Panc1 (cell line): ENCODE measurements around the gene SORCS1. TPM values are rescaled to one million over a fixed set of nuclear protein-coding genes. Genes with fewer than 3 reads are reported as not detected.

Source experiments
- ATAC-seq: fragments of 200-7000 bp; cut with Tn5 transposase; 2 replicates; pipeline ENCODE4 v1.9.1; 2020; ENCODE audit warnings: mild to moderate bottlenecking, moderate library complexity
- BruUV-seq: library from RNA; stranded (reverse); fragments of 400-500 nt; replicated peaks from 2 replicates; lab custom pipeline; 2021; lab: Mats Ljungman, UMichigan
- CTCF ChIA-PET: fragments of 300-600 bp; sonication (Branson Sonifier 250); formaldehyde crosslinking; loops from one replicate; lab custom pipeline; 2022; ENCODE audit warnings: antibody characterized with exemption; lab: Charles Lee
- POLR2A ChIA-PET: fragments of 300-600 bp; sonication (Branson Sonifier 250); formaldehyde crosslinking; loops from one replicate; lab custom pipeline; 2022; ENCODE audit warnings: antibody characterized with exemption; lab: Charles Lee
- DNase-seq: peaks from one replicate; pipeline ENCODE4 v3.0.0-alpha.2; 2010; ENCODE audit warnings: low read depth, low spot score
- H3K27ac ChIP-seq: 2 replicates; pipeline ENCODE4 v1.5.1; 2011; ENCODE audit warnings: mild to moderate bottlenecking, low read length, inconsistent platforms
- H3K27me3 ChIP-seq: fragments of 200-500 bp; sonication (Bioruptor generic); 2 replicates; pipeline ENCODE4 v1.6.0; 2014; ENCODE audit warnings: low read length, inconsistent platforms; ENCODE audit not compliant: control insufficient read depth, insufficient read depth
- H3K36me3 ChIP-seq: fragments of 200-500 bp; sonication (Bioruptor generic); 2 replicates; pipeline ENCODE4 v1.5.1; 2014; ENCODE audit warnings: inconsistent platforms, mild to moderate bottlenecking, low read length, moderate library complexity; ENCODE audit not compliant: control insufficient read depth, insufficient read depth
- H3K4me1 ChIP-seq: 2 replicates; pipeline ENCODE4 v1.5.1; 2011; ENCODE audit warnings: inconsistent platforms, mild to moderate bottlenecking, low read length, moderate library complexity; ENCODE audit not compliant: control insufficient read depth, insufficient read depth
- H3K4me3 ChIP-seq, 2 experiments: 2 replicates each; pipeline ENCODE4 v1.5.1; 2011 to 2012; ENCODE audit warnings: low read depth in 2 of 2, low read length in 2 of 2, mild to moderate bottlenecking in 2 of 2, inconsistent platforms in 1 of 2, moderate library complexity in 1 of 2
- H3K9me3 ChIP-seq: fragments of 200-500 bp; sonication (Bioruptor generic); 2 replicates; pipeline ENCODE4 v1.5.1; 2014; ENCODE audit warnings: low read depth, mild to moderate bottlenecking, inconsistent platforms, low read length, moderate library complexity; ENCODE audit not compliant: control insufficient read depth, insufficient read depth
- POLR2AphosphoS5 ChIP-seq: IDR thresholded peaks from 2 replicates; pipeline ENCODE4 v1.6.1; 2012; ENCODE audit warnings: mild to moderate bottlenecking, low read depth, low read length, moderate library complexity
- SIN3A ChIP-seq: IDR thresholded peaks from 2 replicates; pipeline ENCODE4 v1.6.1; 2012; ENCODE audit warnings: low read depth, mild to moderate bottlenecking, low read length, moderate library complexity, borderline replicate concordance; ENCODE audit not compliant: insufficient read depth
- TCF7L2 ChIP-seq: IDR thresholded peaks from 2 replicates; pipeline ENCODE4 v1.6.1; 2011; ENCODE audit warnings: mild to moderate bottlenecking, low read depth, low read length, inconsistent platforms
- in situ Hi-C: cut with HindIII; loops from 2 replicates; pipeline ENCODE4 v1.10.0; 2016; ENCODE audit warnings: low sequenced_read_pairs, low pct_unique_long_range_greater_than_20kb
- intact Hi-C: fragments of 100-400 bp; cut with micrococcal nuclease; formaldehyde crosslinking; loops from one replicate; pipeline ENCODE4 v1.10.0; 2022; ENCODE audit not compliant: unreplicated experiment
- total RNA-seq: library from RNA; stranded (reverse); gene quantifications from one replicate; pipeline ENCODE4 v1.2.1, GENCODE V29; 2021; ENCODE audit not compliant: unreplicated experiment
- TF ChIP-seq, protein P1 (sequence below): fragments of 450-650 bp; IDR thresholded peaks from 2 replicates; pipeline ENCODE4 v1.5.1; 2017; ENCODE audit warnings: mild to moderate bottlenecking
- TF ChIP-seq, protein P2 (sequence below), 2 experiments: IDR thresholded peaks; 2 replicates each; pipeline ENCODE4 v1.6.1; 2011 to 2012; ENCODE audit warnings: low read depth in 2 of 2, control low read depth in 1 of 2, low read length in 1 of 2, mild to moderate bottlenecking in 1 of 2, moderate library complexity in 1 of 2; ENCODE audit not compliant: insufficient read depth in 1 of 2

The SORCS1 gene
- total RNA-seq, 1 experiment from 2014 or later, result not detected

GRCh38 chr10:106547047-106547635 is 617.4 kb downstream of the SORCS1 start:
- no TSS peak for BruUV-seq
- POLR2A ChIA-PET, result no interaction called here
- no peaks in the 10 kb centered on the region for H3K9me3 ChIP-seq

GRCh38 chr10:106542461-106542860 is 622.0 kb downstream of the SORCS1 start:
- intact Hi-C loops (no loop called here), in situ Hi-C loops (no loop called here)
- no peak for ATAC-seq
- H3K36me3 ChIP-seq, result no peaks in the 10 kb centered on the region
- no peaks in the 10 kb centered on the region for H3K4me1 ChIP-seq
- CTCF ChIA-PET, result no interaction called here
- DNase-seq, result no peak
- TF ChIP-seq POLR2AphosphoS5 (no peak), TCF7L2 (no peak), SIN3A (no peak)
- TF ChIP-seq, protein P1, sequence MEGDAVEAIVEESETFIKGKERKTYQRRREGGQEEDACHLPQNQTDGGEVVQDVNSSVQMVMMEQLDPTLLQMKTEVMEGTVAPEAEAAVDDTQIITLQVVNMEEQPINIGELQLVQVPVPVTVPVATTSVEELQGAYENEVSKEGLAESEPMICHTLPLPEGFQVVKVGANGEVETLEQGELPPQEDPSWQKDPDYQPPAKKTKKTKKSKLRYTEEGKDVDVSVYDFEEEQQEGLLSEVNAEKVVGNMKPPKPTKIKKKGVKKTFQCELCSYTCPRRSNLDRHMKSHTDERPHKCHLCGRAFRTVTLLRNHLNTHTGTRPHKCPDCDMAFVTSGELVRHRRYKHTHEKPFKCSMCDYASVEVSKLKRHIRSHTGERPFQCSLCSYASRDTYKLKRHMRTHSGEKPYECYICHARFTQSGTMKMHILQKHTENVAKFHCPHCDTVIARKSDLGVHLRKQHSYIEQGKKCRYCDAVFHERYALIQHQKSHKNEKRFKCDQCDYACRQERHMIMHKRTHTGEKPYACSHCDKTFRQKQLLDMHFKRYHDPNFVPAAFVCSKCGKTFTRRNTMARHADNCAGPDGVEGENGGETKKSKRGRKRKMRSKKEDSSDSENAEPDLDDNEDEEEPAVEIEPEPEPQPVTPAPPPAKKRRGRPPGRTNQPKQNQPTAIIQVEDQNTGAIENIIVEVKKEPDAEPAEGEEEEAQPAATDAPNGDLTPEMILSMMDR, result no peak
- TF ChIP-seq, protein P2, sequence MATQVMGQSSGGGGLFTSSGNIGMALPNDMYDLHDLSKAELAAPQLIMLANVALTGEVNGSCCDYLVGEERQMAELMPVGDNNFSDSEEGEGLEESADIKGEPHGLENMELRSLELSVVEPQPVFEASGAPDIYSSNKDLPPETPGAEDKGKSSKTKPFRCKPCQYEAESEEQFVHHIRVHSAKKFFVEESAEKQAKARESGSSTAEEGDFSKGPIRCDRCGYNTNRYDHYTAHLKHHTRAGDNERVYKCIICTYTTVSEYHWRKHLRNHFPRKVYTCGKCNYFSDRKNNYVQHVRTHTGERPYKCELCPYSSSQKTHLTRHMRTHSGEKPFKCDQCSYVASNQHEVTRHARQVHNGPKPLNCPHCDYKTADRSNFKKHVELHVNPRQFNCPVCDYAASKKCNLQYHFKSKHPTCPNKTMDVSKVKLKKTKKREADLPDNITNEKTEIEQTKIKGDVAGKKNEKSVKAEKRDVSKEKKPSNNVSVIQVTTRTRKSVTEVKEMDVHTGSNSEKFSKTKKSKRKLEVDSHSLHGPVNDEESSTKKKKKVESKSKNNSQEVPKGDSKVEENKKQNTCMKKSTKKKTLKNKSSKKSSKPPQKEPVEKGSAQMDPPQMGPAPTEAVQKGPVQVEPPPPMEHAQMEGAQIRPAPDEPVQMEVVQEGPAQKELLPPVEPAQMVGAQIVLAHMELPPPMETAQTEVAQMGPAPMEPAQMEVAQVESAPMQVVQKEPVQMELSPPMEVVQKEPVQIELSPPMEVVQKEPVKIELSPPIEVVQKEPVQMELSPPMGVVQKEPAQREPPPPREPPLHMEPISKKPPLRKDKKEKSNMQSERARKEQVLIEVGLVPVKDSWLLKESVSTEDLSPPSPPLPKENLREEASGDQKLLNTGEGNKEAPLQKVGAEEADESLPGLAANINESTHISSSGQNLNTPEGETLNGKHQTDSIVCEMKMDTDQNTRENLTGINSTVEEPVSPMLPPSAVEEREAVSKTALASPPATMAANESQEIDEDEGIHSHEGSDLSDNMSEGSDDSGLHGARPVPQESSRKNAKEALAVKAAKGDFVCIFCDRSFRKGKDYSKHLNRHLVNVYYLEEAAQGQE (IDR thresholded peaks at IDR 0.05; ENCODE audit: insufficient read depth in 1 of 2, low read depth in 2 of 2, low read length in 1 of 2), result no peak
- H3K4me3 ChIP-seq, result no peak overlapping the region
- no TSS peak for BruUV-seq
- no peaks in the 10 kb centered on the region for H3K9me3 ChIP-seq
- POLR2A ChIA-PET, result no interaction called here
- H3K27ac ChIP-seq, result no peak overlapping the region
- H3K27me3 ChIP-seq, result no peaks in the 10 kb centered on the region

More at GRCh38 chr10:106547047-106547635, 617.4 kb downstream of the SORCS1 start:
- TF ChIP-seq POLR2AphosphoS5, result no peak
- no peak for TF ChIP-seq TCF7L2
- TF ChIP-seq SIN3A, result no peak
- TF ChIP-seq, protein P2 (IDR thresholded peaks at IDR 0.05; ENCODE audit: insufficient read depth in 1 of 2, low read depth in 2 of 2, low read length in 1 of 2), result no peak
- TF ChIP-seq, protein P1, result no peak
- H3K4me3 ChIP-seq, result no peak overlapping the region
- in situ Hi-C loops, result no loop called here
- no peaks in the 10 kb centered on the region for H3K36me3 ChIP-seq
- ATAC-seq (no peak), DNase-seq (no peak)
- H3K27me3 ChIP-seq, result no peaks in the 10 kb centered on the region
- H3K4me1 ChIP-seq, result no peaks in the 10 kb centered on the region
- intact Hi-C loops, result no loop called here
- CTCF ChIA-PET, result no interaction called here
- no peak overlapping the region for H3K27ac ChIP-seq
